Measurements from ENCODE around the gene INTS1.

- TF ChIP-seq POLR2A (IDR thresholded peaks at IDR 0.05; ENCODE audit: low read depth, low read length) (no peak), POLR2AphosphoS5 (IDR thresholded peaks at IDR 0.05; ENCODE audit: low read depth, low read length) (no peak)
Measured at GRCh38 chr7:1446620-1447032, 57.6 kb downstream of the INTS1 start.

All from GM12892 (cell line).